GM18861 (cell line): Measurements from ENCODE around the gene MRGPRF.
"Not testable (repeated sequence)": the region's sequence is repeated elsewhere in the genome, so short reads cannot be mapped to it uniquely, and the experiment has no call there.

Source experiments
- ATAC-seq: cut with Tn5 transposase; IDR thresholded peaks from one replicate; pipeline ENCODE4 v1.9.1; 2021; ENCODE audit not compliant: unreplicated experiment

Gene MRGPRF

DNA sequence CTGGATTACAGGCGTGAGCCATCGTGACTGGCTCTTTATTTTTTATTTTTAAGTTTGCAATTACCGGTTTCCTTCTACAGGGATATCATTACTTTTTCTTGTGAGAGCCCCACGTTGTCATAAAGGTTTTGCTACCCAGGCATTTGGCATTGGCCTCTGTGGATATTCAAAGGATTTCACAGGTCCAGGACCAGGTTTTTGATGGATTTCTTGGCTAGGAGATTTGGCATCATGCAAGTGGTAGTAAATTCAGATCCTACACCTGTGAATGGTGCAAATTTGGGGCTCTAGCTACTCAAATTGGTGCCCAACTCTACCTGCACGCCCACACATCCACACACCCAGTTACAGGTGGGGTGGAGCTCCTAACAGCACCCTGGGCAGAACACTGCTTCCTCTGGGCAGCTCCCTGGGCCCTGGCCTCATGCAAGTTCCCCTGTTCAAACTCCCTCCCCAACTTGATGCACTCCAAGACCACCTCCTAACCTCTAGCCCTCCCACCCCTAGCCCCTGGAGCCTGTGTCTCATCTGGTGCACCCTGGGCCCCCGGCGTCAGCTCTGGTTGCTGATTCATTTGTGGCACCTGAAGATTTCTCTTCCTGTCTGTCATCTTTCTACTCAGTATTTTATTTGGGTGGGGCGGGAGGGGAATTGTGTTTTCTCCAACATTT lies 23.0 kb downstream of the MRGPRF start:
- no peak for ATAC-seq

GRCh38 chr11:68988491-68988890 lies 24.6 kb downstream of the MRGPRF start:
- ATAC-seq, result no peak

DNA sequence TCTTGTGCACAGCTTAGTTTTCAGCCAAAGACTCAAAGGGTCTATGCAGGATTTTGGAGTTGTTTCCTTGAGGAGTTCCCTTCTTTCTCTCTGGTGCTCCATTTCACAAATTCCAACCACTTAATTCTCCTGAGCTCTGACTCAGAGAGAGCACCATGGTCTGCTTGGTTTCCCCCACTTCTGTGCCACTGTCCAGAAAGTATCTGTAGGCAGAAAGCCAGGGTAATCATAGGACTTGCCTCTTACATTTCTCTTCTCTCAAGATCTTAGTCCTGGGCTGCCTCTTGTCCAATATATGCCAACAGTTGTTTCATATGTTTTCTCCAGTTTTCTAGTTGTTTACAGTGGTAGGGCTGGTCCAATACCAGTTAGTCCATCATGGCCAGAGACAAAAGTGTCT lies 25.8 kb downstream of the MRGPRF start:
- ATAC-seq, result no peak

GRCh38 chr11:68983801-68984200 lies 29.2 kb downstream of the MRGPRF start:
- no peak for ATAC-seq

DNA sequence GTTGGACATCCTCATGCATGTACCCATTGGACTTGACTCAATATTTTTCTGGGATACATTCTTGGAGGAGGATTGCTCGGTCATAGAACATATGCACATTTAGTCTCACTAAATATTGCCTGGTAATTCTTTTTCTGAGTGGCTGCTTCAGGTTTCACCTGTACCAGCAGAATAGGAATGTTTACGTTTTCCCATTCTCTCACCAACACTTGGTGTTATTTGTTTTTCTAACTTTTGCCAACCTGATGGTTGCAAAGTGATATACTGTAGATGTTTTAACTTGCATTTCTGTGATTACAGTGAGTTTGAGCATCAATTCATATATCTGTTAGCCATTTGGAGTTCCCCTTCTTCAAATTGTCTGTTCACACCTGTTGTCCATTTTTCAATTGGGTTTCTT lies 30.9 kb downstream of the MRGPRF start:
- no peak for ATAC-seq

GRCh38 chr11:68980776-68981065 lies 32.3 kb downstream of the MRGPRF start, which contains the start of gene MRGPRD:
Gene MRGPRD (minus strand): TSS chr11:68980986. CDS start chr11:68980986, 0 bp downstream.
- ATAC-seq, result no peak

DNA sequence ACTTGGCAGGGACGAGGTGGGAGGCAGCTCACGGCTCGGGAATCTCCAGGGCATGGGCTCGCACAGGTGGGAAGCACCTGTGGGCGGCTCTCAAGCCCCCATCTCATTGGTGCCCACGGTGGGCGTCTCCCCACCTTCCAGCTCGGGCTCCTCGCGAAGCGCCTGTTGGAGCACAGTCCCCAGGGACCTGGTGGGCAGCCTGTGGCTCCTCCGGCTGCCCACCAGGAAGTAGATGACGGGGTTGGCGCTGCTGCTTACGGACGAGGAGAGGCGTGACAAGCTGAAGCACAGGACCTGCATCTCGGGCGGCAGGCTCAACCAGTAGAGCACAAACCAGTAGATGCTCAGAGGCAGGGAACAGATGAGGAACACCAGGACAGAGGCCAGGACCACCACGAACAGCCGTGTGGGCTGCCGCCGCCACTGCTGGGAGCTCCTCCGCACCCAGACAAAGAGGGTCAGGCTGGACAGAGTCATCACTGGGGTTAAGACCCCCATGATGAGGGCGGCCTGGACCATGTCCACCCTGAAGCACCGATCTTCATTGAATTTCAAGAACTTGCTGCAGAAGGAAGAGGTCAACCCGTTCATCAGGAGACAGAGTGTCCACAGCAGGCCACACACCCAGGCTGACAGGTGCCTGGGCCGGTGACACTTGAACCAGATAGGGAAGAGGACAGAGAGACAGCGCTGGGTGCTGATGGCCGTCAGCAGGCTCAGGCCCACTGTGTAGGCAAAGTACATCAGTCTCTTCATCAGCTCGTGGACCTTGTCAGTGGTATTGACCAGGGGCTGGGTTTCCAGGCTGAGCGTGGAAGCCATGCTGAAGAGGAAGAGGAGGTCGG lies 32.9 kb downstream of the MRGPRF start:
- ATAC-seq, result no peak

DNA sequence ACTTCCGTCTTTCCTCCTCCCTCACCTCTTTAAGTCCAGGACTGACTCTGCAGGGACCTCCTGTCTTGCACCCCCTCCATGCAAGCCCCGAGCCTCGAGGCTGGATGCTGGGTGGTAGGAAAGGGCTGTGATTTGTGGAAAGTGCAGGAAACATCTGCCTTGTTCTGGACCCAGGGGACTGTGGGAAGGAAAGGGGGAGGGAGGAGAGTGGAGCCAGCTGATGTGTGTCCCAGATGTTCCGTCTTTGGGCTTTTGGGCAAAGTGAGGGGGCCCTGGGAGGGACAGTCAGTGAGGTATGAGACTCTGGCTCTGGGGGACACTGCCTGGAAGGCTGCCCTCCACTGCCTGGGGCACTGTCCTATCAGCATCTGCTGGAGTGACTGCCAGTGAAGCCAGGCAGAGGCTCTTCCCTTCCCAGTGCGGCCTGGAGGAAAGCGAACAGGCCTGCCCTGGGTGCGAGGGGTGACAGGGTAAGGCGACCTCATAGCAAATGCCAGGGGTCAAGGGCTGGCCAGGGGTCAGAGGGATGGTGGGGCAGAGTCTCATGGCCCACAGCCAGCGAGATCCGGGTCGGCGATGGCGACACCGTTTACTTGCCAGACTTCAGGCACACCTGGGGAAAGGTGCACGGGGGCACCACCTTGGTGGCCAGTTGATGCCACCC lies 34.0 kb downstream of the MRGPRF start:
- ATAC-seq, result no peak

GRCh38 chr11:68978626-68978930 lies 34.5 kb downstream of the MRGPRF start:
- ATAC-seq, result no peak

- no peak for ATAC-seq
These were observed 35.0 kb downstream of the MRGPRF start for GRCh38 chr11:68977781-68978625.

GRCh38 chr11:68976563-68976962 lies 36.5 kb downstream of the MRGPRF start:
- no peak for ATAC-seq

- ATAC-seq, result no peak
These were observed 37.0 kb downstream of the MRGPRF start for GRCh38 chr11:68976095-68976494.

- ATAC-seq, result no peak
These were observed 38.4 kb downstream of the MRGPRF start for GRCh38 chr11:68974421-68975194.

GRCh38 chr11:68973706-68974105 lies 39.3 kb downstream of the MRGPRF start:
- not testable (repeated sequence) for ATAC-seq

DNA sequence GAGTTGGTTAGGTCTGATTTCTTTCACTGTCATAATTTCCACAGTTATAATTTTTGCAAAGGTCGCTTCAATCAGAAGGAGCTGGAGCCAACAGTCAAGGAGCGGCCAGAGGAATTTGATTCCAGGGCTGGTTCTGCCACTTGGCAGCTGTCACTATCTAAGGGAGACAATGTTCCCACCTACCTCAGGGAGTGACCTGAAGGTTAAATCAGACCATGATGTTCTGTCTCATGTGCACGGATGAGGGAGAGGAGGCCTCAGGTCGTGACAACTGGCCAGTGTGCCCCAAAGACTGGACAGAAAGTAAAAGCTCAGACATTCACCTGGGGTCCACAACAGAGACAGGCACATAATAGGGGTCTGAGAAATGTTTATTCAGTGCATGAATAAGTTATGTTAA lies 39.8 kb downstream of the MRGPRF start:
- no peak for ATAC-seq

- no peak for ATAC-seq
These were observed 42.0 kb downstream of the MRGPRF start for GRCh38 chr11:68970921-68971636.

DNA sequence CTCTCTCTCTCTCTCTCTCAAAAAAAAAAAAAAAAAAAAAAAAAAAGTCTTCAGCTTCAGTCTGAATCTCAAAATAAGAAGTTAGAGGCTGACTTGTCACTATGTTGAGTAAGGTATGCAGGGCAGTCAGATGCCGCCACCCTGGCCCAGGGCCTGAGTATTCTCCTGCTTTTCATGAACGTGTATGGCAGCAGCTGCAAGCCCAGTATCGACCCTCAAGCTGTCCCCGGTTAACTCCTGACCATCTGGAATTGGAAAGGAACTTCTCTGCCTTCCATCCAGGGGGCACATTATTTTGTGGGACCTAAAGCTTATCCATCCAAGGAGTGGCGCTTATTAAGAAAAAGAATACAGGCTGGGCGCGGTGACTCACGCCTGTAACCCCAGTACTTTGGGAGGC lies 43.7 kb downstream of the MRGPRF start:
- no peak for ATAC-seq

DNA sequence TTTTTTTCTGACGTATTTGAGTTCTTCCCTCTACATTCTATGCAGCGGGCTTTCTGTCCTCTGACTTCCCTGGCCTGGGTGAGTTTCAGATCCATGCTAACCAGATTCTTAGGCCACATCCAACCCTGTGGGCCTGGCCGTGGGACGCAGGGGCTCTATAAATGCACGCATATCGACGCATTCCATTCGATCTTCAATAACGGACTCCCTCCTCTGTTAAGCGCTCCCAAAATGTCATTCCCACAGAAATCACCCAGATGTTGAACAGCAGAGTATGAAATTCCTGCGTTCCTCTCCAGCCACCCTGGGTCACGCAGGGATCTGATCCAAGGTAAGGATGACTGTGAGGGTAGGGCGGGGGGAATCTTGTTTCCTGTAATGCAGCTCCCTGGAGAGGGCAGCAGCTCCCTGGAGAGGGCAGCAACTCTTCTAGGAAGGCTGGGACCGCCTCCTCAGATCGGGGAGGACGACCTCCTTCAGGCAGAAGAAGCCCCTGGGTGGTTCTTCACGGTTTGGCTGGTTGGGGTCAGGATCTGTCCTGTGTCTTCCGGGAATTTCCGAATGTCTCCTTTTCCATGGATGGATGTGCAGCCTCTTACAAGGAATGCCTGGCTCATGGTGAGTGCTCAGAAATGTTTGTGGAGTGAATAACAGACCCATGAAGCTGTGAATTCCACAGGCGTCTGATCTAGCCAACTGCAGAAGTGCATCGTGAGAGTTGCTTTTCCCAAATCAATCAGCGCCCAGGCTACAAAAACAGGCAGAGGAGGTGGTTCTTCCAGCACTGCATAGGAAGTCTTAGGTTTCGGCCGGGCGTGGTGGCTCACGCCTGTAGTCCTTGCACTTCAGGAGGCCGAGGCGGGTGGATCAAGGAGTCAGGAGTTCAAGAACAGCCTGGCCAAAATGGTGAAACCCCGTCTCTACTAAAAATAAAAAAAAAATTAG lies 44.5 kb downstream of the MRGPRF start:
- no peak for ATAC-seq
